Measurements from ENCODE around the gene THRAP3.
"Not testable (repeated sequence)": the region's sequence is repeated elsewhere in the genome, so short reads cannot be mapped to it uniquely, and the experiment has no call there.

Gene THRAP3

GRCh38 chr1:36251794-36252481 lies 27.7 kb downstream of the THRAP3 start:
- H3K27me3 Mint-ChIP-seq = no peaks in the 10 kb centered on the region
- ATAC-seq (ENCODE audit: low read depth) = no peak
- peaks cover under 1% of the 10 kb centered on the region for H3K9me3 Mint-ChIP-seq
- H3K4me1 Mint-ChIP-seq = peaks cover 34% of the 10 kb centered on the region
- no peak overlapping the region for H3K27ac Mint-ChIP-seq
- no peak overlapping the region for H3K4me3 Mint-ChIP-seq
- H3K36me3 Mint-ChIP-seq = peaks cover 17% of the 10 kb centered on the region
- no peak for DNase-seq (ENCODE audit: low spot score in 2 of 2)

- H3K27ac Mint-ChIP-seq; H3K27me3 Mint-ChIP-seq; H3K9me3 Mint-ChIP-seq; ATAC-seq (ENCODE audit: low read depth); DNase-seq (ENCODE audit: low spot score in 2 of 2); H3K4me3 Mint-ChIP-seq: not testable (repeated sequence)
- H3K4me1 Mint-ChIP-seq = peaks cover 39% of the 10 kb centered on the region
- H3K36me3 Mint-ChIP-seq = peaks cover 19% of the 10 kb centered on the region
Measured at GRCh38 chr1:36252482-36252824, 28.2 kb downstream of the THRAP3 start.

DNA sequence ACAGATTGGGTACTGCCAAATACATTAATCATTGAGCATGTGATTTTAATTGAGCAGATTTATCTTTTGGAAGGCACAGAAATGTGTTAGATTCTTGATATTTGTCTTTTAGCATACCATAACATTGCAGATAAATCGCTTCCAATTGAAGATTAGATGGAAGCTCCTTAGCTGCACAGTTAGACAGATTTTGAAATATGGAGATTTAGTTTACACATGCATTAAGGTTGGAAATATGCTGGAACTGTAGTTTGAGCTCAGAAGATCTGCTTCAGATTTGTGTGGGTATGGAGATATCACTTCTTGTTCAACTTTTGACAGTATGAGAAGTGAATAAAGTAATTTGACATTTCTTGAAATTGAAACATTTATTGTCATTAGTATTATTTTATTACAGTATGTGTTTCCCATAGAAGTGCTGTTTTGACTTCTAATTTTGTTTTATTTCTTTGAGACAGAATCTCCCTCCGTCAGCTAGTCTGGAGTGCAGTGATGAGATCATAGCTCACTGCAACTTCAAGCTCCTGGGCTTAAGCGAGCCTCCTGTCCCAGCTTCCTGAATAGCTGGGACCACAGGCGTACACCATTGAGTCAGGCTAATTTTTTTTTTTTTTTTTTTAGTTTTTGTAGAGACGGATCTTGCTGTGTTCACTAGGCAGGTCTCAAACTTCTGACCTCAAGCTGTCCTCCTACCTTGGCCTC lies 29.1 kb downstream of the THRAP3 start:
- no peak for DNase-seq (ENCODE audit: low spot score in 2 of 2)
- H3K4me3 Mint-ChIP-seq = no peak overlapping the region
- H3K36me3 Mint-ChIP-seq = peaks cover 18% of the 10 kb centered on the region
- no peak overlapping the region for H3K27ac Mint-ChIP-seq
- ATAC-seq (ENCODE audit: low read depth) = no peak
- H3K9me3 Mint-ChIP-seq = peaks cover 2% of the 10 kb centered on the region
- H3K4me1 Mint-ChIP-seq = peaks cover 42% of the 10 kb centered on the region
- H3K27me3 Mint-ChIP-seq = no peaks in the 10 kb centered on the region

- Mint-ChIP-seq H3K4me1 (peaks cover 25% of the 10 kb centered on the region), H3K27ac (peak overlapping the region; percentile 91)
- ATAC-seq (ENCODE audit: low read depth) = peak; percentile 73
Measured at GRCh38 chr1:36256558-36257374, 32.5 kb downstream of the THRAP3 start.

DNA sequence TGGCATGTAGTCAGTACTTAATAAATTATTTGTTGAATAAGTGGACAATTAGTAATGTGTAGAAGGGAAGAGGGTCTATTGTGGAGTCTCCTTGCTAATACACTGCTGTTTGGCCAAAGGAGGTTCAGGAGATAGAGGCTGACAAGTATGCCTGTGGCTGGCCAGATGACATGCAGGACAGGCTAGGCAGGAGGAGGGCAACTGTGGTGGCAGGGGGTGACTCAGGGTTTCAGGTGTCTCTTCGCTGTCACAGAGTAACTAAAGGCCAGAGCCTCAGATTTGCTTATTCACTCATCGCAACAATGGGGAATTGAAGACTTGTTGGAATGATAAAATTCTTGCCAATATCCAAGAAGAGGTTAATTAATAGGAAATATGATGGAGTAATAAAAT lies 33.1 kb downstream of the THRAP3 start:
- peaks cover 25% of the 10 kb centered on the region for H3K4me1 Mint-ChIP-seq
- peak overlapping the region; percentile 42 for H3K4me3 Mint-ChIP-seq
- no peak for DNase-seq (ENCODE audit: low spot score in 2 of 2)
- H3K9me3 Mint-ChIP-seq = peaks cover 2% of the 10 kb centered on the region
- peak; percentile 15 for ATAC-seq (ENCODE audit: low read depth)
- no peaks in the 10 kb centered on the region for H3K27me3 Mint-ChIP-seq
- H3K36me3 Mint-ChIP-seq = peaks cover 14% of the 10 kb centered on the region
- H3K27ac Mint-ChIP-seq = peak overlapping the region; percentile 91

More at GRCh38 chr1:36256558-36257374, 32.5 kb downstream of the THRAP3 start:
- Mint-ChIP-seq H3K27me3 (no peaks in the 10 kb centered on the region), H3K9me3 (peaks cover 2% of the 10 kb centered on the region), H3K4me3 (peak overlapping the region; percentile 42), H3K36me3 (peaks cover 12% of the 10 kb centered on the region)
- DNase-seq (ENCODE audit: low spot score in 2 of 2) = no peak

DNA sequence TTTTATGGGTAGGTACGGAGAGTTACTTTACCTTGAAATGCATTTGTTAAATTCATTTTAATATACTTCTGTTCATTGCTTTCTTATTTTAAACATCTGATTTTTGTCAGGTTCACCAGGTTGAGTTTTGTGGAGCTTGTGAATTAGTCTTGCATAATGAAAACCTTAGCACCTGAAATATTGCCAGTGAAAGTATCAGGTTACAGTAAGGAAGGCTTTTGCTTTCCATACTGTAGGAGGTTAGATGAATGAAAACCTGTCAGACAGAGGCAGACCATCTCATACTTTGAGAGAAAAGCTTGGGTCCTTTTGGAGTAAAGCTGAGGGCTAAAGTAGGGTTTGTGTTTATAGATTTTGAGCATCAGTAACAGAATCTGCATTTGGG lies 34.7 kb downstream of the THRAP3 start:
- Mint-ChIP-seq H3K36me3 (peaks cover 16% of the 10 kb centered on the region), H3K4me3 (no peak overlapping the region), H3K4me1 (peaks cover 25% of the 10 kb centered on the region), H3K9me3 (peaks cover 2% of the 10 kb centered on the region), H3K27ac (peak overlapping the region; percentile 75), H3K27me3 (no peaks in the 10 kb centered on the region)
- ATAC-seq (ENCODE audit: low read depth) (no peak), DNase-seq (ENCODE audit: low spot score in 2 of 2) (no peak)

DNA sequence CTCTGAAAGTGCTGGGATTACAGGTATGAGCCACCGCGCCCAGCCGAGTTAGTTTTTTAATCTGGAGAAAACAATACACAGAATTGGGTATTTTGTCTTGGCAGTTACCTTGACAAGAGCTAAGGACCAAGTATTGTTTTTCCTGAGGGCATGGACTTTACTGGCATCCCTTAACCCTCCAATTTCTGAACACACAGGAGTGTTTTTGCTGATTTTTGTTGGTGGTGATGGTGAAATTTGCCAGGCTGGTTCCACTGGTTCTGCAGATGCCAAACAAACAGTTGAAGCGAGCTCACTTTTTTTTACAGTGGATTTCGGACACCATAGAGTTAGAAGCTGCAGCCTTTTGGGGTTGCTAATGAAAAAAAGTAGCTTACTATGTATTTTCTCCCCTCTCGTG lies 44.7 kb downstream of the THRAP3 start:
- H3K9me3 Mint-ChIP-seq = no peaks in the 10 kb centered on the region
- H3K4me3 Mint-ChIP-seq = no peak overlapping the region
- H3K4me1 Mint-ChIP-seq = no peaks in the 10 kb centered on the region
- no peak overlapping the region for H3K27ac Mint-ChIP-seq
- peaks cover 8% of the 10 kb centered on the region for H3K36me3 Mint-ChIP-seq
- DNase-seq (ENCODE audit: low spot score in 2 of 2) (no peak), ATAC-seq (ENCODE audit: low read depth) (no peak)
- H3K27me3 Mint-ChIP-seq = no peaks in the 10 kb centered on the region

- H3K27ac Mint-ChIP-seq = no peak overlapping the region
Measured at GRCh38 chr1:36269408-36269838, 45.2 kb downstream of the THRAP3 start.

DNA sequence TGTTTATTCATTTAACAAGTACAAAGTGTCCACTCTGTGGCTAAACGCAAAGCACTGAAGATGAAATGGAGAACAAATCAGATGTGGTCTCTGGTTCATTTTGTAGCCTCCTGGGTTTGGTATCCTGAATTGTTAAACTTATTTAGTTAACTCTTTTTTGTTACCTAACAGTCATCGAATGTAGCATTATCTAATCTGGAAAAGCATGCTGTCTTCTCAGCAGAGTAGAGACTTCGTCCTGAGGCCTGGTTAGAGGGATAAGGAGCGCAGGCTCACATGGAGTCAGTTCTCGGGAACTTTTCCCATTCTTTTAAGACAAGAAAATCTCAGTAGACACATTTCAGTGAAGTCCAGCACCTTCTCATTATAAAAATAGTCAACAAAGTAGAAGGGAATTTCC lies 48.8 kb downstream of the THRAP3 start:
- Mint-ChIP-seq H3K36me3 (peaks cover 5% of the 10 kb centered on the region), H3K27me3 (no peaks in the 10 kb centered on the region), H3K9me3 (no peaks in the 10 kb centered on the region), H3K27ac (peak overlapping the region; percentile 72), H3K4me1 (no peaks in the 10 kb centered on the region), H3K4me3 (no peak overlapping the region)
- ATAC-seq (ENCODE audit: low read depth) (no peak), DNase-seq (ENCODE audit: low spot score in 2 of 2) (no peak)

More at GRCh38 chr1:36269408-36269838, 45.2 kb downstream of the THRAP3 start:
- Mint-ChIP-seq H3K9me3 (no peaks in the 10 kb centered on the region), H3K27me3 (no peaks in the 10 kb centered on the region), H3K4me3 (no peak overlapping the region), H3K4me1 (no peaks in the 10 kb centered on the region), H3K36me3 (peaks cover 5% of the 10 kb centered on the region)
- ATAC-seq (ENCODE audit: low read depth) (no peak), DNase-seq (ENCODE audit: low spot score in 2 of 2) (no peak)

GRCh38 chr1:36274201-36274600 lies 50.0 kb downstream of the THRAP3 start:
- no peaks in the 10 kb centered on the region for H3K9me3 Mint-ChIP-seq
- no peak overlapping the region for H3K4me3 Mint-ChIP-seq
- H3K27me3 Mint-ChIP-seq = no peaks in the 10 kb centered on the region
- peak overlapping the region; percentile 72 for H3K27ac Mint-ChIP-seq
- ATAC-seq (ENCODE audit: low read depth) (no peak), DNase-seq (ENCODE audit: low spot score in 2 of 2) (no peak)
- peaks cover 3% of the 10 kb centered on the region for H3K36me3 Mint-ChIP-seq
- no peaks in the 10 kb centered on the region for H3K4me1 Mint-ChIP-seq

GRCh38 chr1:36276688-36277087 lies 52.4 kb downstream of the THRAP3 start:
- Mint-ChIP-seq H3K36me3 (no peaks in the 10 kb centered on the region), H3K27ac (no peak overlapping the region), H3K9me3 (no peaks in the 10 kb centered on the region), H3K27me3 (no peaks in the 10 kb centered on the region), H3K4me3 (no peak overlapping the region), H3K4me1 (peaks cover 3% of the 10 kb centered on the region)
- ATAC-seq (ENCODE audit: low read depth) = no peak
- no peak for DNase-seq (ENCODE audit: low spot score in 2 of 2)

GRCh38 chr1:36279110-36279788 lies 55.0 kb downstream of the THRAP3 start:
- no peaks in the 10 kb centered on the region for H3K27me3 Mint-ChIP-seq
- DNase-seq (ENCODE audit: low spot score in 2 of 2) (no peak), ATAC-seq (ENCODE audit: low read depth) (no peak)
- peaks cover 5% of the 10 kb centered on the region for H3K36me3 Mint-ChIP-seq
- H3K27ac Mint-ChIP-seq = peak overlapping the region; percentile 56
- peaks cover 5% of the 10 kb centered on the region for H3K4me1 Mint-ChIP-seq
- H3K4me3 Mint-ChIP-seq = no peak overlapping the region
- H3K9me3 Mint-ChIP-seq = no peaks in the 10 kb centered on the region

DNA sequence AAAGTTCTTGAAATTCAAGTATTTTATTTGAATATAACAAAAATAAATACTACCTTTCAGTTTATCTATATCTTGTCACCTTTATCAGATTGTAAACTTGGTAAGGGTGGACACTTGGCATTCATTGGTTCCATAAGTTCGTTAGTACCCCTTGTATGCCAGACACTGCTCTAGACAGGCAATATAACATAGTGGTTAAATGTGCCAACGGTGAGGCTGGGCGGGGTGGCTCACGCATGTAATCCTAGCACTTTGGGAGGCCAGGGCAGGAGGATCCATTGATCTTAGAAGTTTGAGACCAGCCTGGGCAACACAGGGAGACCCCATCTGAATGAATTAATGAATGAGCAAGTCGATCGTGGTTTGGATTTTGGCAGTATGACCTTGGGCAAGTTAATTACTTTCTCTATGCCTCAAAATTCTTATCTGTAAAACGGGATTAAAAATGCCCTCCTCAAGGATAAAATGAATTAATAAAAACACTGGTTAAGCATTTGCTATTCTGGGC lies 55.6 kb downstream of the THRAP3 start:
- DNase-seq (ENCODE audit: low spot score in 2 of 2) (no peak), ATAC-seq (ENCODE audit: low read depth) (no peak)
- H3K27ac Mint-ChIP-seq = peak overlapping the region; percentile 56
- H3K4me1 Mint-ChIP-seq = peaks cover 5% of the 10 kb centered on the region
- H3K36me3 Mint-ChIP-seq = peaks cover 5% of the 10 kb centered on the region
- H3K4me3 Mint-ChIP-seq = no peak overlapping the region
- no peaks in the 10 kb centered on the region for H3K27me3 Mint-ChIP-seq
- no peaks in the 10 kb centered on the region for H3K9me3 Mint-ChIP-seq

Measured in memory B cell (primary cell).